ENCODE results near the gene NKX3-2.

The NKX3-2 gene

DNA sequence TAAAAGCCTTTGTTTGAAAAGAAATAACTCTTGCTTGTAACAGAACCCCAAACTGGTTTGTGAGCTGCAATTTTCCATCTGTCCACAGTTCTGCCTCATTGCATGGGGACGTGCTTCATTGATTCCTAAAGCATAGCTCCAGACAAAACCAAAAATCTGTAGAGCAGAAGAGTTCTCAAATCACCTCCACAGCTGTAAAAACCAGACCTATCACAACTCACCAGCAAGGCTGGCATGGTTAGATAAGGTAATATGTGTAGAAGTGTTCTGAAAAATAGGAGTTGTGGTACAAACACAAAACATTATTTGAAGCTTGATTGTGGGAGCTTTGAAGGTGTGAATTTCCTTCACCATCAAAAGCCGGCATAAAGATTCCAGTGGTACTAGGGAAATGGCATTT, 47.7 kb downstream of the NKX3-2 start:
- DNase-seq: no peak

DNA sequence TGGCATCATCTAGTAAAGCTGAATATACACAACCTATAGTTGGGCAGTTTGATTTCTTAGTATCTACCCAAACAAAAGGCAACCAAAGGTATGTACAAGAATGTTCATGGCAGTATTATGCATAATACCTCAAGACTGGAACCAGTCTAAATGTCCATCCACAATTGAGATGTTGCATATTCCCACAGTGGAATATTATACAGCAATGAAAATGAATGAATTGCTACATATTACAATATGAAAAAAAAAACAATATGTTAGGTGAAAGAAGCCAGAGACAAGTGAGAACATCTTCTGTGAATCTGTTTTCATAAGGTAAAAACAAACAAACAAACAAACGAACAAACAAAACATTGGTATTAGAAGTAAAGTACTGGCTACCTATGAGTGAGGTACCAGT, 48.6 kb downstream of the NKX3-2 start:
- no peak for DNase-seq

DNA sequence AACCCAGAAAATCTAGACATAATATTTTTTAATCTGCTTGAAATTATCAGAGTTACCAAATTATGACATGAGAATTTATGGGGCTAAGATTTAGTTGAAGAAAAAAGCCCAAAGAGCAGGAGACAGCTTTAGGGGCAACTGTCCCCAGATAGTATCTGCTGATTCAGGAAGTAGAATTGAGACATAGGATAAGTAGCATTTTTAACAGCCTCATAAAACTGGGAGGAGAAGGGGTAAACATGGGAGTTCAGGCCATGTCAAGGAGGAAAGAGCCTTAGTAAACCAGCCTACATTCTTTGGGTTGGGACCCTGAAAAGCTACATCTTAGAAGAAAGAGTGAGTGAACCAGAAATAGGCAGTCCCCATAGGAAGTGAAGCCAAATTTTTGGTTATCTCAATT, 50.5 kb downstream of the NKX3-2 start:
- no peak for DNase-seq

DNA sequence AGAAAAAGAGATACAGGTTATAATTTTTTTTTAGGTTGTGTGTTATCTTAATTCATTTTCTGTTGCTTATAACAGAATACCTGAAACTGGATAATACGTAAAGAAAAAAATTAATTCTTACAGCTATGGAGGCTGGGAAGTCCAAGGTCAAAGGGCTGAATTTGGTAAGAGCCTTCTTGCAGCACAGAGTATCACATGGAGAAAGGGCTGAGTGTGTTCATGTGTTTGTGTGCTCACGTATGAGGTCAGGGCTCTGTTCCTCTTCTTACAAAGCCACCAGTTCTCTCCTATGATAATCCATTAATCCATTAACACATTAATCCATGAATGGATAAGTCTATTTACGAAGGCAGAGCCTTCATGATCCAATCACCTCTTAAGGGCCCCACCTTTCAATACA, 51.6 kb downstream of the NKX3-2 start:
- DNase-seq: peak; percentile 57 to 67
